DOHH2 (cell line): ENCODE data around the gene CNTNAP2.

Source experiments
- H3F3A ChIP-seq: fragments of 200-600 bp; sonication (generic), shearing (Covaris generic); 2 replicates; pipeline ENCODE4 v1.6.0; 2016; ENCODE audit warnings: antibody characterized with exemption, mild to moderate bottlenecking; ENCODE audit not compliant: control insufficient read depth, insufficient read depth
- H3K27ac ChIP-seq: fragments of 200-600 bp; sonication (generic); 2 replicates; pipeline ENCODE4 v1.5.1; 2014; ENCODE audit warnings: low read depth, mild to moderate bottlenecking, low read length, moderate library complexity
- H3K27me3 ChIP-seq: fragments of 200-600 bp; sonication (generic); 2 replicates; pipeline ENCODE4 v1.6.1; 2014; ENCODE audit warnings: mild to moderate bottlenecking, low read length, mixed read lengths; ENCODE audit not compliant: control insufficient read depth
- H3K36me3 ChIP-seq: fragments of 200-600 bp; sonication (generic); 2 replicates; pipeline ENCODE4 v1.6.1; 2014; ENCODE audit warnings: mild to moderate bottlenecking, low read length, moderate library complexity, mixed read lengths; ENCODE audit not compliant: control insufficient read depth
- H3K4me1 ChIP-seq: fragments of 200-600 bp; sonication (generic); 2 replicates; pipeline ENCODE4 v1.6.1; 2014; ENCODE audit warnings: mild to moderate bottlenecking, low read length, mixed read lengths; ENCODE audit not compliant: control insufficient read depth
- H3K4me2 ChIP-seq: fragments of 200-600 bp; sonication (generic); 2 replicates; pipeline ENCODE4 v1.6.0; 2014; ENCODE audit warnings: mild to moderate bottlenecking, low read length, moderate library complexity
- H3K4me3 ChIP-seq: fragments of 200-600 bp; sonication (generic); 2 replicates; pipeline ENCODE4 v1.5.1; 2014; ENCODE audit warnings: mild to moderate bottlenecking, low read length, mixed read lengths
- H3K79me2 ChIP-seq: fragments of 200-600 bp; sonication (generic); 2 replicates; pipeline ENCODE4 v1.6.1; 2014; ENCODE audit warnings: mild to moderate bottlenecking, low read length, mixed read lengths; ENCODE audit not compliant: control insufficient read depth
- H3K9me2 ChIP-seq: fragments of 200-600 bp; sonication (generic); replicated peaks from 2 replicates; pipeline ENCODE4 v1.6.1; 2014; ENCODE audit warnings: mild to moderate bottlenecking, low read length, mixed read lengths; ENCODE audit not compliant: control insufficient read depth
- H3K9me3 ChIP-seq: fragments of 200-600 bp; sonication (generic); 2 replicates; pipeline ENCODE4 v1.6.1; 2014; ENCODE audit warnings: antibody characterized with exemption, low read length, mixed read lengths; ENCODE audit not compliant: control insufficient read depth, insufficient read depth
- H4K20me1 ChIP-seq: fragments of 200-600 bp; sonication (generic); 2 replicates; pipeline ENCODE4 v1.6.0; 2014; ENCODE audit warnings: low read depth, mild to moderate bottlenecking, antibody characterized with exemption, low read length, moderate library complexity; ENCODE audit not compliant: control insufficient read depth, insufficient read depth
- EZH2phosphoT487 ChIP-seq: fragments of 200-600 bp; sonication (generic); IDR thresholded peaks from 2 replicates; pipeline ENCODE4 v1.6.1; 2017; ENCODE audit warnings: borderline replicate concordance, mild to moderate bottlenecking, antibody characterized with exemption, low read length, moderate library complexity, mixed read lengths
- TF ChIP-seq, protein P1 (sequence below): fragments of 200-600 bp; sonication (generic); IDR thresholded peaks from one replicate; pipeline ENCODE4 v1.5.1; 2014; ENCODE audit warnings: antibody characterized with exemption, mild to moderate bottlenecking, low read depth, low read length; ENCODE audit not compliant: poor library complexity, severe bottlenecking

The CNTNAP2 gene

DNA sequence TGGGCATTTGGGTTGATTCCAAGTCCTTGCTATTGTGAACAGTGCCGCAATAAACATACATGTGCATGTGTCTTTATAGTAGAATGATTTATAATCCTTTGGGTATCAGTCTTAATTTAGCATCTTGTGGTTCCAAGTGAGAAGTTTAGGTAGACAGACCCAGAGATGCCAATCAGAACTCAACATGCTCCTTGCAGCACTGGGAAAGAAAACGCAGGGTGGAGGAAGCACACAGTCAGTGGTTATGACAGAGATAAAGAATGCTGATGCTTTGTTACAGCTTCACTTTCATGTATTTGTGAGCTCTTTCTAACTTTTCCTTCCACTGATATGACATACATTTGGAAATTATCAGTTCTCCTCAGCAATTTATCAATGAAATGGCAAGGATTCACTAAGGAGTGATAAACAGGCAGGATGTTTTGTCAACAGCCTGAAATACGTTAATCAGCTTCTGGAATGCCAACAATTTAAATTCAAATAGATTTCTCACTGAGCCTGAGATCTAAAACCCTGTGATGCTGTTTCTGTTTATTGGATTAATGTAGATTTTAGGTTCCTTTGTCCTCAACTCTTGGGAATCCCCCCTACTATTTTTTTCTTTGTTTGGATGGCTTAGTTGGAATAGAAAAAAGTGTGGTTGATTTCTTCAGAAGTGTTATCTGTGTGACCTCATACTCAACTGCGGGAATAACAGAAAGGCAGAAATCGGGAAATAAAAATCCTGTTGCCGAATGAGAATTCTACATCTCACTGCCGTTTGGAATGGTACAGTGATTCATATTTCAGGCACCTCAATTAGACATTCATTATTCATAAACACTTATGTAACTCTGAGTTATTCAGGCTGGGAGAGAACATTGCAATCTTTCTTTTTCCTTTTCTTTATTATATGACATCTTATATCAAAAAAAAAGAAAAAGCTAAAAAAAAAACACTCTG lies 675.0 kb downstream of the CNTNAP2 start:
- no peak overlapping the region for H3K27ac ChIP-seq
- no peaks in the 10 kb centered on the region for H3F3A ChIP-seq
- no peaks in the 10 kb centered on the region for H3K36me3 ChIP-seq
- H3K79me2 ChIP-seq = no peaks in the 10 kb centered on the region
- no peak overlapping the region for H3K4me3 ChIP-seq
- H3K4me2 ChIP-seq = no peak overlapping the region
- H3K27me3 ChIP-seq = no peaks in the 10 kb centered on the region
- H3K9me3 ChIP-seq = peaks cover 9% of the 10 kb centered on the region; the same call in 1 of the 2 replicates
- no peak for TF ChIP-seq EZH2phosphoT487
- TF ChIP-seq, protein P1, sequence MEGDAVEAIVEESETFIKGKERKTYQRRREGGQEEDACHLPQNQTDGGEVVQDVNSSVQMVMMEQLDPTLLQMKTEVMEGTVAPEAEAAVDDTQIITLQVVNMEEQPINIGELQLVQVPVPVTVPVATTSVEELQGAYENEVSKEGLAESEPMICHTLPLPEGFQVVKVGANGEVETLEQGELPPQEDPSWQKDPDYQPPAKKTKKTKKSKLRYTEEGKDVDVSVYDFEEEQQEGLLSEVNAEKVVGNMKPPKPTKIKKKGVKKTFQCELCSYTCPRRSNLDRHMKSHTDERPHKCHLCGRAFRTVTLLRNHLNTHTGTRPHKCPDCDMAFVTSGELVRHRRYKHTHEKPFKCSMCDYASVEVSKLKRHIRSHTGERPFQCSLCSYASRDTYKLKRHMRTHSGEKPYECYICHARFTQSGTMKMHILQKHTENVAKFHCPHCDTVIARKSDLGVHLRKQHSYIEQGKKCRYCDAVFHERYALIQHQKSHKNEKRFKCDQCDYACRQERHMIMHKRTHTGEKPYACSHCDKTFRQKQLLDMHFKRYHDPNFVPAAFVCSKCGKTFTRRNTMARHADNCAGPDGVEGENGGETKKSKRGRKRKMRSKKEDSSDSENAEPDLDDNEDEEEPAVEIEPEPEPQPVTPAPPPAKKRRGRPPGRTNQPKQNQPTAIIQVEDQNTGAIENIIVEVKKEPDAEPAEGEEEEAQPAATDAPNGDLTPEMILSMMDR = no peak
- H3K4me1 ChIP-seq = no peaks in the 10 kb centered on the region
- H4K20me1 ChIP-seq = no peaks in the 10 kb centered on the region
- no peaks in the 10 kb centered on the region for H3K9me2 ChIP-seq

DNA sequence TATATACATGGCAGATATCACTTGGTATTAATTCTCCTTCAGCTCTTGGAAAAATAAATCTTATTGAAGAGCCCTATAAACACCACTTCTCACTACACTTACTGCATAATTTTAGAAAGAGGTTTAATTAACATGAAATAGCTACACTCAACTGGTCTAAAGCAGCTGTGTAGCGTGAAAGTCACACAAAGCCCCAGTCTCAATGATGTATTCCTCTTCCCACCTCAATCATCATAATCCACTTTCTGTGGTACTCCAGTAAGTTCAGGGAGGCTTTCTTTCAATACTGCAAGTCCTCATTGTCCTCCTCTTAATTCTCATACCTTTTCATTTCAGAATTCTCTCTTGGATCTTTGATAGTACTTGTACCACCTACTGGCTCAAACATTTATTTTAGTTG lies 688.0 kb downstream of the CNTNAP2 start:
- no peak overlapping the region for H3K4me2 ChIP-seq

DNA sequence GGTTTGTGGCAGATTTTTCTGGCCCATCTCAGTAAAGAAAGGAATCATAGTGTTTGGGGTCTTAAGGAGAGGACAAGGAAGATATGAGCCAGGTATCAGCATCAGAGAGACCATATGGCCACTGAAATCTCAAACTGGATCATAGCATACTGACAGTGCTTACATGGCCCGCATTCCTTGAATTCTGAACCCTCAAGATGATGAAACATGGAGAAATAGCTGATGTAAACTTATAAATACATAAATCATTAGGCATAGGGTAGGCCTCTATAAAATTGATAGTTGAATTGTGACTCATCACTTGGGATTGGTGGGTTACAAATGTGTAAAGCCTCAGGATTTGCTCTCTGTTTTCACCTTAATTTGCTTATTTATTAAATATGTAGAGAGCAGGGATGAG lies 688.5 kb downstream of the CNTNAP2 start:
- H3K9me3 ChIP-seq = no peaks in the 10 kb centered on the region
- TF ChIP-seq, protein P1 = no peak
- TF ChIP-seq EZH2phosphoT487 = no peak
- H3K4me2 ChIP-seq = no peak overlapping the region
- no peaks in the 10 kb centered on the region for H3K79me2 ChIP-seq
- no peaks in the 10 kb centered on the region for H3K4me1 ChIP-seq
- no peaks in the 10 kb centered on the region for H3K27me3 ChIP-seq
- no peaks in the 10 kb centered on the region for H4K20me1 ChIP-seq
- H3F3A ChIP-seq = no peaks in the 10 kb centered on the region
- H3K36me3 ChIP-seq = no peaks in the 10 kb centered on the region
- no peak overlapping the region for H3K27ac ChIP-seq
- H3K9me2 ChIP-seq = no peaks in the 10 kb centered on the region
- no peak overlapping the region for H3K4me3 ChIP-seq

More for the DNA sequence above, 688.0 kb downstream of the CNTNAP2 start:
- no peak overlapping the region for H3K27ac ChIP-seq
- no peaks in the 10 kb centered on the region for H3K36me3 ChIP-seq
- no peaks in the 10 kb centered on the region for H4K20me1 ChIP-seq
- H3K79me2 ChIP-seq = no peaks in the 10 kb centered on the region
- H3K9me3 ChIP-seq = no peaks in the 10 kb centered on the region
- no peaks in the 10 kb centered on the region for H3F3A ChIP-seq
- no peaks in the 10 kb centered on the region for H3K4me1 ChIP-seq
- no peak for TF ChIP-seq EZH2phosphoT487
- H3K9me2 ChIP-seq = no peaks in the 10 kb centered on the region
- no peaks in the 10 kb centered on the region for H3K27me3 ChIP-seq
- no peak overlapping the region for H3K4me3 ChIP-seq

DNA sequence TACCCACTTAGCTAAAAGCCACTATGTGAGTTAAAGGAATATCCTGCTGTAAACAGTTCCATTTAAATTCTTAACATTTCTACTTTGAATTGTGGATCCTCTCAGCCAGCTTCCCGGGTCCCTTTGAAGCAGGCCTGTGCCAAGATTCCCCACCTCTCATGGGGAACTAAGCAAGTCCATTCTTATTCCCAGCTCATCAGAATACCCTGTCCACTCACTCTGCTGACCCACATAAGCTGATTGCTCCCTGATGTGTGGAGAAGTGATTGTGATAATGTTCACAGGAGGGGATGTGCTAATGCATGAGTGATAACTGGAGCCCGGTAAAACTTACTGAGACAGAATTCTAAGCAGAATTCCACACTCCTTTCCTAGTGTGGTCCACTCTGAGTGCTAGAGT lies 709.7 kb downstream of the CNTNAP2 start:
- no peaks in the 10 kb centered on the region for H4K20me1 ChIP-seq
- H3K9me2 ChIP-seq = no peaks in the 10 kb centered on the region
- no peaks in the 10 kb centered on the region for H3F3A ChIP-seq
- no peaks in the 10 kb centered on the region for H3K27me3 ChIP-seq
- no peaks in the 10 kb centered on the region for H3K36me3 ChIP-seq
- no peak overlapping the region for H3K4me3 ChIP-seq
- no peaks in the 10 kb centered on the region for H3K4me1 ChIP-seq
- no peak overlapping the region for H3K4me2 ChIP-seq
- H3K79me2 ChIP-seq = no peaks in the 10 kb centered on the region
- TF ChIP-seq, protein P1 = no peak
- no peak for TF ChIP-seq EZH2phosphoT487
- no peaks in the 10 kb centered on the region; the same call in 1 of the 2 replicates for H3K9me3 ChIP-seq
- no peak overlapping the region for H3K27ac ChIP-seq
